Measurements from ENCODE around the gene CFI. TPM values are rescaled to one million over a fixed set of nuclear protein-coding genes. Genes with fewer than 3 reads are reported as not detected.

The CFI gene
- total and polyA plus RNA-seq, 2 of the 4 experiments (the other 2 are of a cell fraction): 0.12 to 0.18 TPM

GRCh38 chr4:109749388-109750082 is 52.3 kb downstream of the CFI start:
- dilution Hi-C loops (cut with HindIII; ENCODE audit: low sequenced_read_pairs, unreplicated experiment) (no loop called here), in situ Hi-C loops (cut with MboI; ENCODE audit: low sequenced_read_pairs) (no loop called here)

More at GRCh38 chr4:109749388-109750082, 52.3 kb downstream of the CFI start:
- no peak overlapping the region for H3K9ac ChIP-seq (ENCODE audit: low read depth, low read length)
- H3K4me2 ChIP-seq (ENCODE audit: low read depth, low read length): no peak overlapping the region
- DNase-seq (no peak), ATAC-seq (ENCODE audit: low read depth) (no peak)
- no peaks in the 10 kb centered on the region for H4K20me1 ChIP-seq (ENCODE audit: insufficient read depth, low read length)
- no peak overlapping the region for H2BK20ac ChIP-seq (ENCODE audit: low read depth, low read length)
- H2BK120ac ChIP-seq (ENCODE audit: low read depth, low read length): no peak overlapping the region
- H3K27me3 ChIP-seq (ENCODE audit: control insufficient read depth, insufficient read depth, low read length): peaks cover 3% of the 10 kb centered on the region; the same call in 1 of the 2 replicates
- H3K4ac ChIP-seq (ENCODE audit: low read depth, low read length): no peak overlapping the region
- ChIA-PET POLR2A (ENCODE audit: unreplicated experiment) (no interaction called here), CTCF (no interaction called here)
- no peak overlapping the region for H4K91ac ChIP-seq (ENCODE audit: insufficient read depth, low read depth, low read length)
- no peak overlapping the region for H2BK15ac ChIP-seq (ENCODE audit: low read depth, low read length)
- H2BK5ac ChIP-seq (ENCODE audit: low read depth, low read length, poor library complexity, severe bottlenecking): no peak overlapping the region
- H3K27ac ChIP-seq (ENCODE audit: insufficient read depth, low read length): no peak overlapping the region
- H2AFZ ChIP-seq (replicated peaks; ENCODE audit: low read length, poor library complexity): no peak overlapping the region
- no peak overlapping the region for H3K23ac ChIP-seq (ENCODE audit: low read depth, low read length)
- no TSS peak for BruUV-seq (replicated peaks)
- WGBS, 2 experiments (ENCODE audit: extremely low coverage in 2 of 2, insufficient read length in 1 of 2): no CpG with 5 or more reads among the region's 7 CpGs
- intact Hi-C loops (cut with micrococcal nuclease): no loop called here
- H2AK9ac ChIP-seq (replicated peaks; ENCODE audit: low read depth, low read length, poor library complexity): no peak overlapping the region
- H3K79me1 ChIP-seq (ENCODE audit: low read depth in 1 of 2, low read length in 2 of 2): no peaks in the 10 kb centered on the region
- no peak overlapping the region for H3K56ac ChIP-seq (ENCODE audit: extremely low read depth, insufficient read depth, low read length)
- H3K14ac ChIP-seq (replicated peaks; ENCODE audit: low read depth, low read length): no peak overlapping the region
- H2AK5ac ChIP-seq (ENCODE audit: low read depth, low read length): no peak overlapping the region
- TF ChIP-seq NFE2L2 (IDR thresholded peaks at IDR 0.05; ENCODE audit: low read depth, low read length): no peak
- TF ChIP-seq BHLHE40 (IDR thresholded peaks at IDR 0.05; ENCODE audit: low read depth, low read length): no peak
- no peak for TF ChIP-seq RAD21 (IDR thresholded peaks at IDR 0.05; ENCODE audit: low read length)
- no peak for TF ChIP-seq FOS (IDR thresholded peaks at IDR 0.05; ENCODE audit: low read depth, low read length)
- no peak for TF ChIP-seq RFX5 (IDR thresholded peaks at IDR 0.05; ENCODE audit: low read depth, low read length)
- no peak for TF ChIP-seq CTCF (conservative IDR thresholded peaks at IDR 0.05; ENCODE audit: low read depth, low read length)
- TF ChIP-seq CHD1 (IDR thresholded peaks at IDR 0.05; ENCODE audit: low read depth, low read length): no peak
- no peak for TF ChIP-seq SMC3 (IDR thresholded peaks at IDR 0.05; ENCODE audit: low read depth, low read length)
- TF ChIP-seq MXI1 (IDR thresholded peaks at IDR 0.05; ENCODE audit: borderline replicate concordance, low read depth, low read length): no peak
- TF ChIP-seq RCOR1 (IDR thresholded peaks at IDR 0.05; ENCODE audit: insufficient replicate concordance, low read length): no peak
- no peak for TF ChIP-seq MAFK (IDR thresholded peaks at IDR 0.05; ENCODE audit: low read depth, low read length)
- no peak for TF ChIP-seq CEBPB (IDR thresholded peaks at IDR 0.05; ENCODE audit: low read depth, low read length)
- TF ChIP-seq USF2 (IDR thresholded peaks at IDR 0.05; ENCODE audit: low read depth, low read length): no peak
- no peak for TF ChIP-seq MAZ (IDR thresholded peaks at IDR 0.05; ENCODE audit: borderline replicate concordance, low read depth, low read length)
- TF ChIP-seq POLR2A (IDR thresholded peaks at IDR 0.05; ENCODE audit: low read depth, low read length): no peak
- TF ChIP-seq ELK1 (IDR thresholded peaks at IDR 0.05; ENCODE audit: borderline replicate concordance, low read depth, low read length): no peak
- H3K36me3 ChIP-seq (ENCODE audit: control insufficient read depth, insufficient read depth, low read length): no peaks in the 10 kb centered on the region
- no peak overlapping the region for H4K5ac ChIP-seq (ENCODE audit: low read depth, low read length)
- no peak overlapping the region for H4K8ac ChIP-seq (ENCODE audit: low read depth in 2 of 2, low read length in 2 of 2)
- H3K4me1 ChIP-seq (ENCODE audit: control insufficient read depth, insufficient read depth, low read length): no peaks in the 10 kb centered on the region
- no peak overlapping the region for H3K4me3 ChIP-seq (ENCODE audit: insufficient read depth, low read depth, low read length)
- no peaks in the 10 kb centered on the region for H3K9me1 ChIP-seq (ENCODE audit: insufficient read depth, low read length)
- H3K18ac ChIP-seq (ENCODE audit: low read depth, low read length): no peak overlapping the region
- no peaks in the 10 kb centered on the region for H3K9me3 ChIP-seq (ENCODE audit: control insufficient read depth, insufficient read depth, low read length)
